Neural cell (in vitro differentiated cells): ENCODE results near the gene VWA1. TPM values are rescaled to one million over a fixed set of nuclear protein-coding genes. Genes with fewer than 3 reads are reported as not detected.

Experiments used
- H2AFZ ChIP-seq: fragments of 200-600, 300-800 bp; sonication (generic), shearing (Covaris generic); 2 replicates; pipeline ENCODE4 v1.6.0; 2014; ENCODE audit warnings: low read depth, mild to moderate bottlenecking, antibody characterized with exemption, low read length, moderate library complexity
- H3F3A ChIP-seq: fragments of 200-600 bp; shearing (Covaris generic); 2 replicates; pipeline ENCODE4 v1.6.1; 2016; ENCODE audit warnings: mild to moderate bottlenecking, moderate library complexity, mixed read lengths, antibody characterized with exemption, low read length; ENCODE audit not compliant: insufficient read depth, poor library complexity, severe bottlenecking
- H3K27ac ChIP-seq: fragments of 200-600, 300-800 bp; sonication (generic), shearing (Covaris generic); 2 replicates; pipeline ENCODE4 v1.5.1; 2014; ENCODE audit warnings: mild to moderate bottlenecking, low read length, moderate library complexity
- H3K27me3 ChIP-seq: fragments of 300-800, 200-600 bp; sonication (generic), shearing (Covaris generic); 2 replicates; pipeline ENCODE4 v1.6.0; 2014; ENCODE audit warnings: mild to moderate bottlenecking, low read depth, low read length, moderate library complexity; ENCODE audit not compliant: insufficient read depth
- H3K36me3 ChIP-seq: fragments of 300-800, 200-600 bp; sonication (generic), shearing (Covaris generic); 2 replicates; pipeline ENCODE4 v1.5.1; 2014; ENCODE audit warnings: mild to moderate bottlenecking, antibody characterized with exemption, low read length, moderate library complexity; ENCODE audit not compliant: insufficient read depth
- H3K4me2 ChIP-seq: fragments of 300-800, 200-600 bp; sonication (generic), shearing (Covaris generic); 2 replicates; pipeline ENCODE4 v1.6.0; 2014; ENCODE audit warnings: mild to moderate bottlenecking, low read length
- H3K4me3 ChIP-seq: fragments of 300-800, 200-600 bp; sonication (generic), shearing (Covaris generic); 2 replicates; pipeline ENCODE4 v1.5.1; 2014; ENCODE audit warnings: mild to moderate bottlenecking, low read length, moderate library complexity
- H3K79me2 ChIP-seq: fragments of 200-600 bp; shearing (Covaris generic); replicated peaks from 2 replicates; pipeline ENCODE4 v1.6.0; 2014; ENCODE audit warnings: mild to moderate bottlenecking, low read length, moderate library complexity; ENCODE audit not compliant: insufficient read depth
- H3K9ac ChIP-seq: fragments of 300-800, 200-600 bp; sonication (generic), shearing (Covaris generic); 2 replicates; pipeline ENCODE4 v1.6.1; 2016; ENCODE audit warnings: mild to moderate bottlenecking, low read length, mixed read lengths
- H3K9me2 ChIP-seq: fragments of 200-600 bp; shearing (Covaris generic); 2 replicates; pipeline ENCODE4 v1.6.1; 2016; ENCODE audit warnings: mild to moderate bottlenecking, low read length, mixed read lengths; ENCODE audit not compliant: insufficient read depth
- H3K9me3 ChIP-seq: fragments of 200-600, 300-800 bp; sonication (generic), shearing (Covaris generic); 2 replicates; pipeline ENCODE4 v1.6.1; 2016; ENCODE audit warnings: mild to moderate bottlenecking, mixed run types, low read length, moderate library complexity, mixed read lengths
- H4K20me1 ChIP-seq: fragments of 200-600 bp; shearing (Covaris generic); 2 replicates; pipeline ENCODE4 v1.6.1; 2016; ENCODE audit warnings: mild to moderate bottlenecking, mixed run types; ENCODE audit not compliant: insufficient read depth
- EP300 ChIP-seq: fragments of 450-650 bp; conservative IDR thresholded peaks from 2 replicates; pipeline ENCODE4 v1.6.1; 2014; ENCODE audit warnings: antibody characterized with exemption, mild to moderate bottlenecking, moderate library complexity; ENCODE audit not compliant: poor library complexity, severe bottlenecking
- EZH2 ChIP-seq: fragments of 200-600, 300-800 bp; shearing (Covaris generic), sonication (generic); IDR thresholded peaks from 2 replicates; pipeline ENCODE4 v1.6.1; 2014; ENCODE audit warnings: antibody characterized with exemption, low read length, borderline replicate concordance, mild to moderate bottlenecking; ENCODE audit not compliant: insufficient read depth, poor library complexity, severe bottlenecking
- MXI1 ChIP-seq: fragments of 450-650 bp; conservative IDR thresholded peaks from 2 replicates; pipeline ENCODE4 v1.6.1; 2014; ENCODE audit warnings: antibody characterized with exemption, mild to moderate bottlenecking; ENCODE audit not compliant: poor library complexity, severe bottlenecking
- POLR2AphosphoS5 ChIP-seq: IDR thresholded peaks from 2 replicates; pipeline ENCODE4 v1.6.1; 2012
- RAD21 ChIP-seq: fragments of 450-650 bp; conservative IDR thresholded peaks from 2 replicates; pipeline ENCODE4 v1.6.1; 2014; ENCODE audit warnings: antibody characterized with exemption, mild to moderate bottlenecking, moderate library complexity
- SMC3 ChIP-seq: fragments of 450-650 bp; conservative IDR thresholded peaks from 2 replicates; pipeline ENCODE4 v1.6.1; 2014; ENCODE audit warnings: antibody characterized with exemption, mild to moderate bottlenecking, moderate library complexity; ENCODE audit not compliant: poor library complexity
- TAF1 ChIP-seq: IDR thresholded peaks from 2 replicates; pipeline ENCODE4 v1.6.1; 2012; ENCODE audit warnings: low read depth
- polyA plus RNA-seq: library from polyadenylated mRNA; depleted of rRNA; stranded (reverse); fragments of >200 nt; gene quantifications from 2 replicates; pipeline ENCODE4 v1.2.3, GENCODE V29; 2014
- TF ChIP-seq, protein P1 (sequence below): IDR thresholded peaks from 2 replicates; pipeline ENCODE4 v1.6.1; 2012; ENCODE audit warnings: borderline replicate concordance
- TF ChIP-seq, protein P2 (sequence below): fragments of 450-650 bp; IDR thresholded peaks from 2 replicates; pipeline ENCODE4 v1.5.1; 2014; ENCODE audit warnings: antibody characterized with exemption, mild to moderate bottlenecking, moderate library complexity; ENCODE audit not compliant: poor library complexity, severe bottlenecking

The VWA1 gene
- polyA plus RNA-seq, 1 donor from 2014 or later = 0.88 TPM

DNA sequence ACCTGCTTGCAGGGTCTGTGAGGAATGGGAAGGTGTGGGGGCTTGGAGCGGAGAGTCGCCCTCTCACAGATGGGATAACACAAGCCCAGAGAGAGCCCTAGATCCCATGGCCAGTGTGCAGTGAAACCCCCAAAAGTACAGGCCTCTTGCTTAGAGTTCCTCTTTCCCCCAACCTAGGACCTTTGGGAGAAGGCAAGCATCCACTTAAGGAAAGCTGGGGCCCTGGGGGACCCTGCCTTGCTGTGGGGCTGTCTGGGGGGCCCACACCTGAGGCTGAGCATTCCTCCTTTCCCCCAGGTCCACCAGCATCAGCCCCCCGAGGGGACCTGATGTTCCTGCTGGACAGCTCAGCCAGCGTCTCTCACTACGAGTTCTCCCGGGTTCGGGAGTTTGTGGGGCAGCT is 1.1 kb downstream of the VWA1 start:
- Histone ChIP-seq H3K9me3 (no peaks in the 10 kb centered on the region), H3K79me2 (no peaks in the 10 kb centered on the region), H3K36me3 (no peaks in the 10 kb centered on the region), H3K4me3 (no peak overlapping the region), H3K4me2 (no peak overlapping the region), H3F3A (no peaks in the 10 kb centered on the region), H2AFZ (no peak overlapping the region), H4K20me1 (no peaks in the 10 kb centered on the region), H3K27me3 (peaks cover 12% of the 10 kb centered on the region), H3K9me2 (no peaks in the 10 kb centered on the region), H3K9ac (no peak overlapping the region), H3K27ac (no peak overlapping the region)
- TF ChIP-seq POLR2AphosphoS5 = no peak
- TF ChIP-seq, protein P1, sequence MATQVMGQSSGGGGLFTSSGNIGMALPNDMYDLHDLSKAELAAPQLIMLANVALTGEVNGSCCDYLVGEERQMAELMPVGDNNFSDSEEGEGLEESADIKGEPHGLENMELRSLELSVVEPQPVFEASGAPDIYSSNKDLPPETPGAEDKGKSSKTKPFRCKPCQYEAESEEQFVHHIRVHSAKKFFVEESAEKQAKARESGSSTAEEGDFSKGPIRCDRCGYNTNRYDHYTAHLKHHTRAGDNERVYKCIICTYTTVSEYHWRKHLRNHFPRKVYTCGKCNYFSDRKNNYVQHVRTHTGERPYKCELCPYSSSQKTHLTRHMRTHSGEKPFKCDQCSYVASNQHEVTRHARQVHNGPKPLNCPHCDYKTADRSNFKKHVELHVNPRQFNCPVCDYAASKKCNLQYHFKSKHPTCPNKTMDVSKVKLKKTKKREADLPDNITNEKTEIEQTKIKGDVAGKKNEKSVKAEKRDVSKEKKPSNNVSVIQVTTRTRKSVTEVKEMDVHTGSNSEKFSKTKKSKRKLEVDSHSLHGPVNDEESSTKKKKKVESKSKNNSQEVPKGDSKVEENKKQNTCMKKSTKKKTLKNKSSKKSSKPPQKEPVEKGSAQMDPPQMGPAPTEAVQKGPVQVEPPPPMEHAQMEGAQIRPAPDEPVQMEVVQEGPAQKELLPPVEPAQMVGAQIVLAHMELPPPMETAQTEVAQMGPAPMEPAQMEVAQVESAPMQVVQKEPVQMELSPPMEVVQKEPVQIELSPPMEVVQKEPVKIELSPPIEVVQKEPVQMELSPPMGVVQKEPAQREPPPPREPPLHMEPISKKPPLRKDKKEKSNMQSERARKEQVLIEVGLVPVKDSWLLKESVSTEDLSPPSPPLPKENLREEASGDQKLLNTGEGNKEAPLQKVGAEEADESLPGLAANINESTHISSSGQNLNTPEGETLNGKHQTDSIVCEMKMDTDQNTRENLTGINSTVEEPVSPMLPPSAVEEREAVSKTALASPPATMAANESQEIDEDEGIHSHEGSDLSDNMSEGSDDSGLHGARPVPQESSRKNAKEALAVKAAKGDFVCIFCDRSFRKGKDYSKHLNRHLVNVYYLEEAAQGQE = no peak
- no peak for TF ChIP-seq RAD21
- TF ChIP-seq, protein P2, sequence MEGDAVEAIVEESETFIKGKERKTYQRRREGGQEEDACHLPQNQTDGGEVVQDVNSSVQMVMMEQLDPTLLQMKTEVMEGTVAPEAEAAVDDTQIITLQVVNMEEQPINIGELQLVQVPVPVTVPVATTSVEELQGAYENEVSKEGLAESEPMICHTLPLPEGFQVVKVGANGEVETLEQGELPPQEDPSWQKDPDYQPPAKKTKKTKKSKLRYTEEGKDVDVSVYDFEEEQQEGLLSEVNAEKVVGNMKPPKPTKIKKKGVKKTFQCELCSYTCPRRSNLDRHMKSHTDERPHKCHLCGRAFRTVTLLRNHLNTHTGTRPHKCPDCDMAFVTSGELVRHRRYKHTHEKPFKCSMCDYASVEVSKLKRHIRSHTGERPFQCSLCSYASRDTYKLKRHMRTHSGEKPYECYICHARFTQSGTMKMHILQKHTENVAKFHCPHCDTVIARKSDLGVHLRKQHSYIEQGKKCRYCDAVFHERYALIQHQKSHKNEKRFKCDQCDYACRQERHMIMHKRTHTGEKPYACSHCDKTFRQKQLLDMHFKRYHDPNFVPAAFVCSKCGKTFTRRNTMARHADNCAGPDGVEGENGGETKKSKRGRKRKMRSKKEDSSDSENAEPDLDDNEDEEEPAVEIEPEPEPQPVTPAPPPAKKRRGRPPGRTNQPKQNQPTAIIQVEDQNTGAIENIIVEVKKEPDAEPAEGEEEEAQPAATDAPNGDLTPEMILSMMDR = no peak
- TF ChIP-seq EZH2 = no peak
- TF ChIP-seq EP300 = no peak

DNA sequence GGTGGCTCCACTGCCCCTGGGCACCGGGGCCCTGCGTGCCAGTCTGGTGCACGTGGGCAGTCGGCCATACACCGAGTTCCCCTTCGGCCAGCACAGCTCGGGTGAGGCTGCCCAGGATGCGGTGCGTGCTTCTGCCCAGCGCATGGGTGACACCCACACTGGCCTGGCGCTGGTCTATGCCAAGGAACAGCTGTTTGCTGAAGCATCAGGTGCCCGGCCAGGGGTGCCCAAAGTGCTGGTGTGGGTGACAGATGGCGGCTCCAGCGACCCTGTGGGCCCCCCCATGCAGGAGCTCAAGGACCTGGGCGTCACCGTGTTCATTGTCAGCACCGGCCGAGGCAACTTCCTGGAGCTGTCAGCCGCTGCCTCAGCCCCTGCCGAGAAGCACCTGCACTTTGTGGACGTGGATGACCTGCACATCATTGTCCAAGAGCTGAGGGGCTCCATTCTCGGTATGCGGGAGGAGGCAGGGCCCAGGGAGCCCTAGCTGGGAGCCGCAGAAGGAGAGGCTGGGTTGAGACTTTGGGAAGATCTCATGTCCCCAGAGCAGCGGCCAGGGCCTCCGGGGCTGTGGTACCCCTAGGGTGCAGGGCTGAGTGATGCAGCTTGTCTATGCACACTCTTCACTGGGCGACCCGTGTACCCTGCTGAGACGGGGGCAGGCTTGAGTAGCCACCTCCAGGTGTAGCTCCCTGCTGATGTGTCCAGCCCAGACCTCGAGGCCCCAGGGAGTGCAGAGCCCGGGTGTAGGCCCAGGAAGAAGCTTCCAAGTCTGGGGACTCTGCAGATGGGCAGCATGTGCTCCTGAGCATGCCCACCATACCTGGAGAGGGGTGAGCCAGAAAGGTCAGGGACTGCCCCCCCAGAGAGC is 1.8 kb downstream of the VWA1 start:
- Histone ChIP-seq H3K36me3 (no peaks in the 10 kb centered on the region), H3K4me2 (no peak overlapping the region), H3K9me2 (no peaks in the 10 kb centered on the region), H3K27ac (no peak overlapping the region), H3K79me2 (no peaks in the 10 kb centered on the region), H3F3A (no peaks in the 10 kb centered on the region), H3K27me3 (peaks cover 12% of the 10 kb centered on the region), H4K20me1 (no peaks in the 10 kb centered on the region), H3K4me3 (no peak overlapping the region), H3K9me3 (no peaks in the 10 kb centered on the region), H3K9ac (no peak overlapping the region), H2AFZ (no peak overlapping the region)
- no peak for TF ChIP-seq EP300
- TF ChIP-seq MXI1 = no peak
- no peak for TF ChIP-seq POLR2AphosphoS5
- no peak for TF ChIP-seq TAF1
- no peak for TF ChIP-seq EZH2
- no peak for TF ChIP-seq SMC3
- TF ChIP-seq RAD21 = no peak
- TF ChIP-seq, protein P2 = no peak
- TF ChIP-seq, protein P1 = no peak
